WERI-Rb-1 (cell line): ENCODE results near the gene GOLGA3.
A peak's percentile ranks its signal among the peaks of the same experiment; 100 is the strongest.
"Not testable (repeated sequence)": the region's sequence is repeated elsewhere in the genome, so short reads cannot be mapped to it uniquely, and the experiment has no call there.

Experiments
- DNase-seq: peaks from one replicate; pipeline ENCODE4 v3.0.0-alpha.2; 2020
- H3K27ac ChIP-seq: fragments of 250-450 bp; sonication (Bioruptor Pico); 2 replicates; pipeline ENCODE4 v1.5.1; 2020; ENCODE audit warnings: mild to moderate bottlenecking, moderate library complexity
- H3K27me3 ChIP-seq: fragments of 250-450 bp; sonication (Bioruptor Pico); 2 replicates; pipeline ENCODE4 v1.5.1; 2021; ENCODE audit warnings: mild to moderate bottlenecking, low read depth, moderate library complexity; ENCODE audit not compliant: insufficient read depth, severe bottlenecking
- H3K36me3 ChIP-seq: fragments of 250-450 bp; sonication (Bioruptor Pico); 2 replicates; pipeline ENCODE4 v1.5.1; 2020; ENCODE audit warnings: mild to moderate bottlenecking, moderate library complexity
- H3K4me3 ChIP-seq: 2 replicates; pipeline ENCODE4 v1.5.1; 2011; ENCODE audit warnings: low read depth, mild to moderate bottlenecking, control low read depth, low read length
- H3K9me3 ChIP-seq: fragments of 250-450 bp; sonication (Bioruptor Pico); 2 replicates; pipeline ENCODE4 v1.5.1; 2021; ENCODE audit warnings: mild to moderate bottlenecking, moderate library complexity; ENCODE audit not compliant: severe bottlenecking
- CTCF ChIP-seq: IDR thresholded peaks from 2 replicates; pipeline ENCODE4 v1.5.1; 2011; ENCODE audit warnings: low read depth, mild to moderate bottlenecking, control low read depth, inconsistent platforms, low read length

Gene GOLGA3

GRCh38 chr12:132828706-132829534, at the start of gene GOLGA3:
Gene GOLGA3, minus strand, starts transcription at chr12:132828869. Its CDS starts 6,741 bp downstream, at chr12:132822128.
- TF ChIP-seq CTCF = no peak
- peak within 1 kb of the TSS; percentile 100 for H3K27ac ChIP-seq
- peak; percentile 91 for DNase-seq
- peak within 1 kb of the TSS; percentile 76 for H3K4me3 ChIP-seq
- no peaks in the 10 kb centered on the region for H3K27me3 ChIP-seq
- H3K9me3 ChIP-seq = no peaks in the 10 kb centered on the region
- H3K36me3 ChIP-seq = peaks cover 28% of the 10 kb centered on the region

- H3K27ac ChIP-seq, H3K27me3 ChIP-seq, H3K9me3 ChIP-seq, H3K4me3 ChIP-seq, DNase-seq: not testable (repeated sequence)
- H3K36me3 ChIP-seq = peaks cover 61% of the 10 kb centered on the region
Measured at GRCh38 chr12:132874620-132875019, 46.0 kb upstream of the GOLGA3 start.

GRCh38 chr12:132874175-132874574, 45.5 kb upstream of the GOLGA3 start:
- peaks cover 64% of the 10 kb centered on the region for H3K36me3 ChIP-seq
- no peak for TF ChIP-seq CTCF
- H3K9me3 ChIP-seq = no peaks in the 10 kb centered on the region
- no peak overlapping the region for H3K4me3 ChIP-seq
- DNase-seq = no peak
- H3K27me3 ChIP-seq = no peaks in the 10 kb centered on the region
- H3K27ac ChIP-seq = no peak overlapping the region

GRCh38 chr12:132873724-132874123, 45.1 kb upstream of the GOLGA3 start:
- no peak for DNase-seq
- Histone ChIP-seq H3K4me3 (no peak overlapping the region), H3K27me3 (no peaks in the 10 kb centered on the region), H3K9me3 (no peaks in the 10 kb centered on the region), H3K36me3 (peaks cover 64% of the 10 kb centered on the region), H3K27ac (no peak overlapping the region)
- TF ChIP-seq CTCF = no peak

DNA sequence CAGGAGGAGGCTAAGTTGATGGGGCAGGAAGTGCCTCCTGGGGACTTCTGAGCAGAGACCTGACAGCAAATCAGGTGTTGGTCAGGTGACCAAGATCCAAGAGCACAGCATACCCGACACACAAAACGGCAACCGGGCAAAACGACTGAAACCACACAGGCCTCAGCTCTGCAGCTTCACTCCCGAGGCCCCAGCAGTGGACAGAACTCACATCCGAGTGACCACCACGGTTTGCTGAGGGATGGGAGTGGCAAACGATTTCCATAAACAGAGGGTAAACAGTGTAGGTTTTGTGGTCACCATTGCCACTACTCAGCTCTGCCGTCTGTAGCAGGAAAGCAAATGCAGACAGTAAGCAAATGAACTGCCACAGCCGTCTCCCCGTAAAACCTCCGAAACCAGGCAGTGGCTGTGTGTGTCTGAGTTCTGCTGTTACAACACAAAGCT, 44.3 kb upstream of the GOLGA3 start:
- Histone ChIP-seq H3K9me3 (no peaks in the 10 kb centered on the region), H3K4me3 (no peak overlapping the region), H3K36me3 (peaks cover 64% of the 10 kb centered on the region), H3K27ac (no peak overlapping the region), H3K27me3 (no peaks in the 10 kb centered on the region)
- no peak for DNase-seq
- no peak for TF ChIP-seq CTCF

GRCh38 chr12:132872073-132872855, 43.6 kb upstream of the GOLGA3 start:
- no peak for TF ChIP-seq CTCF
- H3K36me3 ChIP-seq = peaks cover 64% of the 10 kb centered on the region
- H3K4me3 ChIP-seq = no peak overlapping the region
- no peak for DNase-seq
- H3K27ac ChIP-seq = no peak overlapping the region
- H3K27me3 ChIP-seq = no peaks in the 10 kb centered on the region
- H3K9me3 ChIP-seq = no peaks in the 10 kb centered on the region
